Activated CD8-positive, alpha-beta T cell treated with anti-CD3 and anti-CD28 coated beads for 36 hours (primary cell): ENCODE measurements around the gene IFT20. TPM values are rescaled to one million over a fixed set of nuclear protein-coding genes. Genes with fewer than 3 reads are reported as not detected.

Source experiments
- ATAC-seq: fragments of 200-7000 bp; cut with Tn5 transposase; one replicate; pipeline ENCODE4 v1.10.0; 2021; ENCODE audit warnings: mild to moderate bottlenecking, moderate library complexity
- CTCF ChIA-PET: fragments of 350-600 bp; sonication (Branson Sonifier 250); formaldehyde crosslinking; loops from one replicate; lab custom pipeline; 2021; ENCODE audit warnings: antibody characterized with exemption; lab: Charles Lee
- POLR2A ChIA-PET: fragments of 350-600 bp; sonication (Branson Sonifier 250); formaldehyde crosslinking; loops from one replicate; lab custom pipeline; 2021; ENCODE audit warnings: antibody characterized with exemption; lab: Charles Lee
- DNase-seq: peaks from one replicate; pipeline ENCODE4 v3.0.0-alpha.2; 2020
- H3K27ac Mint-ChIP-seq: one replicate; pipeline ENCODE4 v1.8.0; 2021; ENCODE audit warnings: mild to moderate bottlenecking, mixed read lengths
- H3K27me3 Mint-ChIP-seq: one replicate; pipeline ENCODE4 v1.8.0; 2021; ENCODE audit warnings: mixed read lengths
- H3K36me3 Mint-ChIP-seq: one replicate; pipeline ENCODE4 v1.8.0; 2021; ENCODE audit warnings: low read depth, mixed read lengths
- H3K4me1 Mint-ChIP-seq: one replicate; pipeline ENCODE4 v1.8.0; 2021; ENCODE audit warnings: low read depth, mixed read lengths
- H3K4me3 Mint-ChIP-seq: one replicate; pipeline ENCODE4 v1.8.0; 2021; ENCODE audit warnings: mild to moderate bottlenecking, moderate library complexity, mixed read lengths
- H3K9me3 Mint-ChIP-seq: one replicate; pipeline ENCODE4 v1.8.0; 2021; ENCODE audit warnings: mixed read lengths
- CTCF ChIP-seq: fragments of 200-600 bp; IDR thresholded peaks from one replicate; pipeline ENCODE4 v1.8.0; 2022; ENCODE audit warnings: antibody characterized with exemption, mild to moderate bottlenecking
- intact Hi-C: fragments of 100-400 bp; cut with micrococcal nuclease; formaldehyde crosslinking; loops from one replicate; pipeline ENCODE4 v1.10.0; 2022
- total RNA-seq, 2 experiments: library from RNA; stranded (reverse); gene quantifications; one replicate each; pipeline ENCODE4 v1.2.3, GENCODE V29; 2021

IFT20 gene
- total RNA-seq, 2 experiments from 2014 or later, result 16.7 to 18.8 TPM

- no peaks in the 10 kb centered on the region for H3K27me3 Mint-ChIP-seq
- peak overlapping the region; percentile 1 for H3K27ac Mint-ChIP-seq
- H3K36me3 Mint-ChIP-seq, result peaks cover 39% of the 10 kb centered on the region
- no peak overlapping the region for H3K4me3 Mint-ChIP-seq
- ATAC-seq (no peak), DNase-seq (no peak)
- no peak for TF ChIP-seq CTCF
- no peaks in the 10 kb centered on the region for H3K9me3 Mint-ChIP-seq
- intact Hi-C loops, result no loop called here
- POLR2A ChIA-PET, result interaction anchor here (1.1 to 1.4 kb wide), 4 partner anchors 10 to 72 kb away, joined by 3 read pairs; partner anchors contain the start of gene POLDIP2
- H3K4me1 Mint-ChIP-seq, result peaks cover 3% of the 10 kb centered on the region
- CTCF ChIA-PET, result no interaction called here
Measured at GRCh38 chr17:28344011-28344410, 8.7 kb upstream of the IFT20 start.

- peak overlapping the region; percentile 1 for H3K27ac Mint-ChIP-seq
- peaks cover 35% of the 10 kb centered on the region for H3K36me3 Mint-ChIP-seq
- POLR2A ChIA-PET, result interaction anchor here (1.0 to 1.4 kb wide), 4 partner anchors 10 to 73 kb away, joined by 3 read pairs; partner anchors contain the start of gene POLDIP2
- CTCF ChIA-PET, result no interaction called here
- no peak overlapping the region for H3K4me3 Mint-ChIP-seq
- DNase-seq (no peak), ATAC-seq (peak; percentile 25)
- H3K9me3 Mint-ChIP-seq, result no peaks in the 10 kb centered on the region
- H3K4me1 Mint-ChIP-seq, result peaks cover 5% of the 10 kb centered on the region
- no peak for TF ChIP-seq CTCF
- H3K27me3 Mint-ChIP-seq, result no peaks in the 10 kb centered on the region
- intact Hi-C loops, result no loop called here
Measured at GRCh38 chr17:28343491-28343932, 8.2 kb upstream of the IFT20 start.

GRCh38 chr17:28342313-28342712 lies 7.0 kb upstream of the IFT20 start:
- Mint-ChIP-seq H3K4me1 (peaks cover 11% of the 10 kb centered on the region), H3K4me3 (no peak overlapping the region), H3K36me3 (peaks cover 30% of the 10 kb centered on the region), H3K9me3 (no peaks in the 10 kb centered on the region), H3K27me3 (no peaks in the 10 kb centered on the region), H3K27ac (no peak overlapping the region)
- no peak for TF ChIP-seq CTCF
- no peak for ATAC-seq
- ChIA-PET CTCF (no interaction called here), POLR2A (interaction anchor here (1.2 to 1.4 kb wide), 2 partner anchors 15 kb away, joined by 3 read pairs; partner anchors contain the start of gene POLDIP2)
- intact Hi-C loops, result no loop called here
- no peak for DNase-seq

GRCh38 chr17:28341516-28341915 lies 6.2 kb upstream of the IFT20 start:
- Mint-ChIP-seq H3K4me3 (no peak overlapping the region), H3K4me1 (peaks cover 19% of the 10 kb centered on the region), H3K9me3 (no peaks in the 10 kb centered on the region), H3K27ac (no peak overlapping the region), H3K36me3 (peaks cover 23% of the 10 kb centered on the region), H3K27me3 (no peaks in the 10 kb centered on the region)
- ChIA-PET CTCF (no interaction called here), POLR2A (interaction anchor here (1.2 kb wide), 1 partner anchor 15 kb away, joined by 3 read pairs; no protein-coding TSS in a partner anchor)
- intact Hi-C loops, result no loop called here
- ATAC-seq (no peak), DNase-seq (no peak)
- no peak for TF ChIP-seq CTCF

GRCh38 chr17:28340374-28340773 lies 5.1 kb upstream of the IFT20 start:
- ATAC-seq (no peak), DNase-seq (no peak)
- H3K4me3 Mint-ChIP-seq, result no peak overlapping the region
- H3K36me3 Mint-ChIP-seq, result peaks cover 16% of the 10 kb centered on the region
- intact Hi-C loops, result no loop called here
- POLR2A ChIA-PET, result no interaction called here
- H3K27me3 Mint-ChIP-seq, result no peaks in the 10 kb centered on the region
- no peaks in the 10 kb centered on the region for H3K9me3 Mint-ChIP-seq
- H3K27ac Mint-ChIP-seq, result no peak overlapping the region
- peaks cover 20% of the 10 kb centered on the region for H3K4me1 Mint-ChIP-seq
- TF ChIP-seq CTCF, result no peak
- CTCF ChIA-PET, result no interaction called here
